OCI-LY1 (cell line): ENCODE measurements around the gene AQP12B.

Experiments
- H2AFZ ChIP-seq: fragments of 200-600 bp; sonication (generic), shearing (Covaris generic); 2 replicates; pipeline ENCODE4 v1.6.0; 2014; ENCODE audit warnings: antibody characterized with exemption, mild to moderate bottlenecking, low read length
- H3F3A ChIP-seq: fragments of 200-600 bp; sonication (generic), shearing (Covaris generic); 2 replicates; pipeline ENCODE4 v1.6.0; 2014; ENCODE audit warnings: mild to moderate bottlenecking, antibody characterized with exemption, low read length, moderate library complexity; ENCODE audit not compliant: insufficient read depth
- H3K27ac ChIP-seq: fragments of 200-600 bp; sonication (generic); 2 replicates; pipeline ENCODE4 v1.5.1; 2014; ENCODE audit warnings: low read length, mixed run types, mild to moderate bottlenecking, low read depth; ENCODE audit not compliant: poor library complexity, severe bottlenecking
- H3K27me3 ChIP-seq: fragments of 200-600 bp; sonication (generic); 2 replicates; pipeline ENCODE4 v1.6.0; 2014; ENCODE audit warnings: antibody characterized with exemption, mild to moderate bottlenecking, low read length, moderate library complexity; ENCODE audit not compliant: insufficient read depth
- H3K36me3 ChIP-seq: fragments of 200-600 bp; sonication (generic); 2 replicates; pipeline ENCODE4 v1.6.1; 2014; ENCODE audit warnings: mild to moderate bottlenecking, antibody characterized with exemption, low read length, moderate library complexity, mixed read lengths; ENCODE audit not compliant: insufficient read depth
- H3K4me1 ChIP-seq: fragments of 200-600 bp; sonication (generic); 2 replicates; pipeline ENCODE4 v1.5.1; 2014; ENCODE audit warnings: mild to moderate bottlenecking, low read length, moderate library complexity; ENCODE audit not compliant: insufficient read depth, severe bottlenecking
- H3K4me2 ChIP-seq: fragments of 200-600 bp; sonication (generic), shearing (Covaris generic); 2 replicates; pipeline ENCODE4 v1.6.1; 2014; ENCODE audit warnings: low read length
- H3K4me3 ChIP-seq: fragments of 200-600 bp; sonication (generic); 2 replicates; pipeline ENCODE4 v1.5.1; 2014; ENCODE audit warnings: low read length, low read depth, mild to moderate bottlenecking, mixed read lengths; ENCODE audit not compliant: poor library complexity, severe bottlenecking
- H3K79me2 ChIP-seq: fragments of 200-600 bp; shearing (Covaris generic); 2 replicates; pipeline ENCODE4 v1.6.1; 2016; ENCODE audit warnings: mixed run types, low read length, mixed read lengths; ENCODE audit not compliant: insufficient read depth
- H3K9ac ChIP-seq: fragments of 200-600 bp; sonication (generic), shearing (Covaris generic); 2 replicates; pipeline ENCODE4 v1.6.1; 2014; ENCODE audit warnings: mild to moderate bottlenecking, low read length, mixed read lengths
- H3K9me2 ChIP-seq: fragments of 200-600 bp; sonication (generic), shearing (Covaris generic); 2 replicates; pipeline ENCODE4 v1.6.1; 2014; ENCODE audit warnings: low read depth, mild to moderate bottlenecking, low read length, mixed read lengths
- H3K9me3 ChIP-seq: fragments of 200-600 bp; shearing (Covaris generic); 2 replicates; pipeline ENCODE4 v1.6.1; 2014; ENCODE audit warnings: low read length, mixed read lengths
- H4K20me1 ChIP-seq: fragments of 200-600 bp; sonication (generic), shearing (Covaris generic); 2 replicates; pipeline ENCODE4 v1.6.0; 2016; ENCODE audit warnings: mild to moderate bottlenecking, low read length; ENCODE audit not compliant: insufficient read depth
- EZH2 ChIP-seq: fragments of 200-600 bp; sonication (generic), shearing (Covaris generic); IDR thresholded peaks from 2 replicates; pipeline ENCODE4 v1.8.0; 2017; ENCODE audit warnings: borderline replicate concordance, mixed run types, mild to moderate bottlenecking, antibody characterized with exemption, low read length, moderate library complexity, mixed read lengths
- TF ChIP-seq, protein P1 (sequence below): fragments of 200-600 bp; sonication (generic), shearing (Covaris generic); IDR thresholded peaks from 2 replicates; pipeline ENCODE4 v1.5.1; 2017; ENCODE audit warnings: mild to moderate bottlenecking, antibody characterized with exemption, low read length, moderate library complexity, mixed read lengths

AQP12B gene

DNA sequence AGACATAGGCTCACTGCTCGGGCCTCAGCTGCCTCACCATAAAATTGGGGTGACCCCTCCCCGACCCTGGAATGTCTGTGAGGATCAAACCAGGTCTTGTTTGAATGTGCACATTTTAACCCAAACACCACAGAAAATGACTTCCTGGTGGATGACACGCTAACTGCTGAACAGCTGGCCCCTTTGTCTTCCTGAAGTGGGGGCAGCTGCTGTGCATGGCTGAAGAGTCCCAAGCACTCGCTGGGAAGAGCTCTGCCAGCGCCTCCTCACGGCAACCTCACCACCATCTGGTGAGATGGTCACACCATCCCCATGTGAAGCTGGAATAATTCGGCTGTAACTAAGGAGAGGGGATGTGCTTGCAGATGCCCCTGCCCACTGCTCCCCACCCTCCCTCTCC lies 43.0 kb upstream of the AQP12B start:
- Histone ChIP-seq H3K9ac (no peak overlapping the region), H3K79me2 (no peaks in the 10 kb centered on the region), H3K4me3 (no peak overlapping the region), H3F3A (no peaks in the 10 kb centered on the region), H3K36me3 (no peaks in the 10 kb centered on the region), H2AFZ (no peak overlapping the region), H3K9me2 (no peaks in the 10 kb centered on the region), H3K4me1 (no peaks in the 10 kb centered on the region), H3K27me3 (no peaks in the 10 kb centered on the region), H3K4me2 (no peak overlapping the region), H3K27ac (no peak overlapping the region), H4K20me1 (no peaks in the 10 kb centered on the region), H3K9me3 (no peaks in the 10 kb centered on the region)
- TF ChIP-seq, protein P1, sequence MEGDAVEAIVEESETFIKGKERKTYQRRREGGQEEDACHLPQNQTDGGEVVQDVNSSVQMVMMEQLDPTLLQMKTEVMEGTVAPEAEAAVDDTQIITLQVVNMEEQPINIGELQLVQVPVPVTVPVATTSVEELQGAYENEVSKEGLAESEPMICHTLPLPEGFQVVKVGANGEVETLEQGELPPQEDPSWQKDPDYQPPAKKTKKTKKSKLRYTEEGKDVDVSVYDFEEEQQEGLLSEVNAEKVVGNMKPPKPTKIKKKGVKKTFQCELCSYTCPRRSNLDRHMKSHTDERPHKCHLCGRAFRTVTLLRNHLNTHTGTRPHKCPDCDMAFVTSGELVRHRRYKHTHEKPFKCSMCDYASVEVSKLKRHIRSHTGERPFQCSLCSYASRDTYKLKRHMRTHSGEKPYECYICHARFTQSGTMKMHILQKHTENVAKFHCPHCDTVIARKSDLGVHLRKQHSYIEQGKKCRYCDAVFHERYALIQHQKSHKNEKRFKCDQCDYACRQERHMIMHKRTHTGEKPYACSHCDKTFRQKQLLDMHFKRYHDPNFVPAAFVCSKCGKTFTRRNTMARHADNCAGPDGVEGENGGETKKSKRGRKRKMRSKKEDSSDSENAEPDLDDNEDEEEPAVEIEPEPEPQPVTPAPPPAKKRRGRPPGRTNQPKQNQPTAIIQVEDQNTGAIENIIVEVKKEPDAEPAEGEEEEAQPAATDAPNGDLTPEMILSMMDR: no peak
- TF ChIP-seq EZH2: no peak

DNA sequence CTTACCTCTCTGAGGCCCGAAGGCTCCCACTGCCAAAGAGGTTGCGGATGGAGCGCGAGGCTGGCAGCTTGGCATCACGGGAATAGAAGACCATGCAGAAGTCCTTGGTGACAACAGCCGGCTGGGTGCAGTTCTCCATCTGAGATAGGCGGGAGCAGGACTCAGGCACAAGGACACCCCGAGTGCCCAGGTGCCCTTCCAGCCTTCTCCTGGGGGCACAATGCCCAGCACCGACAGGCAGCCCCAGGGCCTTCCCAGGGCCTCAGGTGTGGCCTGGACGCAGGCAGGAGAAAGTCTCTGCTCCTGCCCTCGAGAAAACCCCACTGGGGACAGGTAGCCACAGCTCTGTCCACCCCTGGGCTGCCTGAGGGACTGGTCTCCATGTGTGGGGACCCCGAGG lies 42.6 kb upstream of the AQP12B start:
- TF ChIP-seq EZH2: no peak
- TF ChIP-seq, protein P1: no peak
- Histone ChIP-seq H3K9ac (no peak overlapping the region), H3K79me2 (no peaks in the 10 kb centered on the region), H3K4me1 (no peaks in the 10 kb centered on the region), H3K36me3 (no peaks in the 10 kb centered on the region), H4K20me1 (no peaks in the 10 kb centered on the region), H3K9me3 (no peaks in the 10 kb centered on the region), H3K9me2 (no peaks in the 10 kb centered on the region), H3K4me2 (no peak overlapping the region), H3K27me3 (no peaks in the 10 kb centered on the region), H3K4me3 (no peak overlapping the region), H3K27ac (no peak overlapping the region), H3F3A (no peaks in the 10 kb centered on the region), H2AFZ (no peak overlapping the region)

DNA sequence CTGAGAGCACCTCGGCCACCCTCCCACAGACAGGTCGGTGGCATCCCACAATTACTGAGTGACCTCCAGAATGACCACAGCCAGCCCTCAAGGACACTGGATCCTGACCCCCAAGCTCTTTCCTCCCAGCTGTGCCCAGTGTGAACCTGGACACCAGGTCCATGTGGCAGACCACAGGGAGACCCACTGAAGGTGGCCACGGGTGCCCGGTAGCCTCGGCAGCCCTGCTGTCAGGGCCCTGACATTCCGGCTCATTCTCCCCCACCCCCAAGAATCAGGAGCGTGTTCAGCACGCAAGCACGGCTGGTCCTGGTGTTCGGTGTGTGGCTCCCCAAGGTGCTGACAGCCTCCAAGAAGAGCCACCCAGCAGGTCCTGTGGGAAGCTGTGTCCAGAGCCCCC lies 41.7 kb upstream of the AQP12B start:
- H3K9me2 ChIP-seq: no peaks in the 10 kb centered on the region
- H3K27me3 ChIP-seq: no peaks in the 10 kb centered on the region
- H3K36me3 ChIP-seq: no peaks in the 10 kb centered on the region
- no peaks in the 10 kb centered on the region for H3K79me2 ChIP-seq
- H3K4me3 ChIP-seq: no peak overlapping the region
- no peak overlapping the region for H3K27ac ChIP-seq
- TF ChIP-seq EZH2: no peak
- TF ChIP-seq, protein P1: no peak
- no peaks in the 10 kb centered on the region for H4K20me1 ChIP-seq
- H3K4me1 ChIP-seq: no peaks in the 10 kb centered on the region
- no peak overlapping the region for H2AFZ ChIP-seq
- H3K9ac ChIP-seq: no peak overlapping the region
- H3F3A ChIP-seq: no peaks in the 10 kb centered on the region
- no peak overlapping the region for H3K4me2 ChIP-seq
- H3K9me3 ChIP-seq: no peaks in the 10 kb centered on the region
